ENCODE data around the gene RREB1. TPM values are rescaled to one million over a fixed set of nuclear protein-coding genes. Genes with fewer than 3 reads are reported as not detected.

Gene RREB1
- total RNA-seq, 1 donor from 2014 or later, result 16.6 TPM

GRCh38 chr6:7151381-7151780, 43.6 kb downstream of the RREB1 start:
- no peak for FAIRE-seq
- H3K4me3 ChIP-seq (ENCODE audit: low read depth, low read length), result no peak overlapping the region
- TF ChIP-seq CTCF (IDR thresholded peaks at IDR 0.05; ENCODE audit: insufficient read depth, low read length, severe bottlenecking), result no peak
- no peaks in the 10 kb centered on the region for H3K36me3 ChIP-seq (ENCODE audit: control insufficient read depth, insufficient read depth, low read length)
- no peak for DNase-seq (ENCODE audit: low read depth)
- H3K27me3 ChIP-seq (ENCODE audit: control insufficient read depth, insufficient read depth, low read length), result no peaks in the 10 kb centered on the region

- FAIRE-seq, result no peak
Observed at GRCh38 chr6:7152462-7152861, 44.7 kb downstream of the RREB1 start.

GRCh38 chr6:7153789-7154188, 46.0 kb downstream of the RREB1 start:
- H3K36me3 ChIP-seq (ENCODE audit: control insufficient read depth, insufficient read depth, low read length), result no peaks in the 10 kb centered on the region
- no peaks in the 10 kb centered on the region for H3K27me3 ChIP-seq (ENCODE audit: control insufficient read depth, insufficient read depth, low read length)
- no peak for TF ChIP-seq CTCF (IDR thresholded peaks at IDR 0.05; ENCODE audit: insufficient read depth, low read length, severe bottlenecking)
- no peak overlapping the region for H3K4me3 ChIP-seq (ENCODE audit: low read depth, low read length)
- FAIRE-seq, result no peak
- no peak for DNase-seq (ENCODE audit: low read depth)

More at GRCh38 chr6:7152462-7152861, 44.7 kb downstream of the RREB1 start:
- Histone ChIP-seq H3K4me3 (ENCODE audit: low read depth, low read length) (no peak overlapping the region), H3K27me3 (ENCODE audit: control insufficient read depth, insufficient read depth, low read length) (no peaks in the 10 kb centered on the region), H3K36me3 (ENCODE audit: control insufficient read depth, insufficient read depth, low read length) (no peaks in the 10 kb centered on the region)
- TF ChIP-seq CTCF (IDR thresholded peaks at IDR 0.05; ENCODE audit: insufficient read depth, low read length, severe bottlenecking), result no peak
- DNase-seq (ENCODE audit: low read depth), result no peak

GRCh38 chr6:7154341-7155139, 46.8 kb downstream of the RREB1 start:
- TF ChIP-seq CTCF (IDR thresholded peaks at IDR 0.05; ENCODE audit: insufficient read depth, low read length, severe bottlenecking), result no peak
- no peak for DNase-seq (ENCODE audit: low read depth)
- H3K27me3 ChIP-seq (ENCODE audit: control insufficient read depth, insufficient read depth, low read length), result no peaks in the 10 kb centered on the region
- FAIRE-seq, result no peak
- H3K4me3 ChIP-seq (ENCODE audit: low read depth, low read length), result no peak overlapping the region
- H3K36me3 ChIP-seq (ENCODE audit: control insufficient read depth, insufficient read depth, low read length), result no peaks in the 10 kb centered on the region

GRCh38 chr6:7155871-7156579, 48.3 kb downstream of the RREB1 start:
- DNase-seq (ENCODE audit: low read depth) (no peak), FAIRE-seq (no peak)
- no peak for TF ChIP-seq CTCF (IDR thresholded peaks at IDR 0.05; ENCODE audit: insufficient read depth, low read length, severe bottlenecking)
- Histone ChIP-seq H3K36me3 (ENCODE audit: control insufficient read depth, insufficient read depth, low read length) (no peaks in the 10 kb centered on the region), H3K4me3 (ENCODE audit: low read depth, low read length) (no peak overlapping the region), H3K27me3 (ENCODE audit: control insufficient read depth, insufficient read depth, low read length) (no peaks in the 10 kb centered on the region)

All from bronchial epithelial cell (primary cell).